ENCODE data around the gene ATG2B.

- TF ChIP-seq, protein P1, sequence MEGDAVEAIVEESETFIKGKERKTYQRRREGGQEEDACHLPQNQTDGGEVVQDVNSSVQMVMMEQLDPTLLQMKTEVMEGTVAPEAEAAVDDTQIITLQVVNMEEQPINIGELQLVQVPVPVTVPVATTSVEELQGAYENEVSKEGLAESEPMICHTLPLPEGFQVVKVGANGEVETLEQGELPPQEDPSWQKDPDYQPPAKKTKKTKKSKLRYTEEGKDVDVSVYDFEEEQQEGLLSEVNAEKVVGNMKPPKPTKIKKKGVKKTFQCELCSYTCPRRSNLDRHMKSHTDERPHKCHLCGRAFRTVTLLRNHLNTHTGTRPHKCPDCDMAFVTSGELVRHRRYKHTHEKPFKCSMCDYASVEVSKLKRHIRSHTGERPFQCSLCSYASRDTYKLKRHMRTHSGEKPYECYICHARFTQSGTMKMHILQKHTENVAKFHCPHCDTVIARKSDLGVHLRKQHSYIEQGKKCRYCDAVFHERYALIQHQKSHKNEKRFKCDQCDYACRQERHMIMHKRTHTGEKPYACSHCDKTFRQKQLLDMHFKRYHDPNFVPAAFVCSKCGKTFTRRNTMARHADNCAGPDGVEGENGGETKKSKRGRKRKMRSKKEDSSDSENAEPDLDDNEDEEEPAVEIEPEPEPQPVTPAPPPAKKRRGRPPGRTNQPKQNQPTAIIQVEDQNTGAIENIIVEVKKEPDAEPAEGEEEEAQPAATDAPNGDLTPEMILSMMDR (IDR thresholded peaks at IDR 0.05 in 8 of 11, conservative IDR thresholded peaks at IDR 0.05 in 3 of 11): no peak
- TF ChIP-seq POLR2AphosphoS5 (IDR thresholded peaks at IDR 0.05) (no peak), POLR2A (IDR thresholded peaks at IDR 0.05) (no peak)
Measured at GRCh38 chr14:96400495-96400894, 37.4 kb upstream of the ATG2B start.

Measured in spleen (tissue), 7 donors.